Activated CD8-positive, alpha-beta T cell treated with anti-CD3 and anti-CD28 coated beads for 36 hours (primary cell): ENCODE results near the gene ANKRD33B. TPM values are rescaled to one million over a fixed set of nuclear protein-coding genes. Genes with fewer than 3 reads are reported as not detected.
"Not testable (repeated sequence)": the region's sequence is repeated elsewhere in the genome, so short reads cannot be mapped to it uniquely, and the experiment has no call there.

Experiments
- ATAC-seq: fragments of 200-7000 bp; cut with Tn5 transposase; one replicate; pipeline ENCODE4 v1.10.0; 2021; ENCODE audit warnings: mild to moderate bottlenecking, moderate library complexity
- CTCF ChIA-PET: fragments of 350-600 bp; sonication (Branson Sonifier 250); formaldehyde crosslinking; loops from one replicate; lab custom pipeline; 2021; ENCODE audit warnings: antibody characterized with exemption; lab: Charles Lee
- POLR2A ChIA-PET: fragments of 350-600 bp; sonication (Branson Sonifier 250); formaldehyde crosslinking; loops from one replicate; lab custom pipeline; 2021; ENCODE audit warnings: antibody characterized with exemption; lab: Charles Lee
- DNase-seq: peaks from one replicate; pipeline ENCODE4 v3.0.0-alpha.2; 2020
- H3K27ac Mint-ChIP-seq: one replicate; pipeline ENCODE4 v1.8.0; 2021; ENCODE audit warnings: mild to moderate bottlenecking, mixed read lengths
- H3K27me3 Mint-ChIP-seq: one replicate; pipeline ENCODE4 v1.8.0; 2021; ENCODE audit warnings: mixed read lengths
- H3K36me3 Mint-ChIP-seq: one replicate; pipeline ENCODE4 v1.8.0; 2021; ENCODE audit warnings: low read depth, mixed read lengths
- H3K4me1 Mint-ChIP-seq: one replicate; pipeline ENCODE4 v1.8.0; 2021; ENCODE audit warnings: low read depth, mixed read lengths
- H3K4me3 Mint-ChIP-seq: one replicate; pipeline ENCODE4 v1.8.0; 2021; ENCODE audit warnings: mild to moderate bottlenecking, moderate library complexity, mixed read lengths
- H3K9me3 Mint-ChIP-seq: one replicate; pipeline ENCODE4 v1.8.0; 2021; ENCODE audit warnings: mixed read lengths
- CTCF ChIP-seq: fragments of 200-600 bp; IDR thresholded peaks from one replicate; pipeline ENCODE4 v1.8.0; 2022; ENCODE audit warnings: antibody characterized with exemption, mild to moderate bottlenecking
- intact Hi-C: fragments of 100-400 bp; cut with micrococcal nuclease; formaldehyde crosslinking; loops from one replicate; pipeline ENCODE4 v1.10.0; 2022
- total RNA-seq, 2 experiments: library from RNA; stranded (reverse); gene quantifications; one replicate each; pipeline ENCODE4 v1.2.3, GENCODE V29; 2021

The ANKRD33B gene
- total RNA-seq, 2 experiments from 2014 or later: 13.6 to 13.8 TPM

- ATAC-seq: no peak
- Mint-ChIP-seq H3K9me3 (peaks cover 6% of the 10 kb centered on the region), H3K36me3 (peaks cover 5% of the 10 kb centered on the region), H3K4me3 (no peak overlapping the region), H3K4me1 (peaks cover 29% of the 10 kb centered on the region), H3K27me3 (peaks cover 15% of the 10 kb centered on the region), H3K27ac (no peak overlapping the region)
- ChIA-PET CTCF (no interaction called here), POLR2A (no interaction called here)
- intact Hi-C loops: loop anchor here (5.0 kb wide), 1 partner anchor 38 kb away; no protein-coding TSS in a partner anchor
- DNase-seq: no peak
- no peak for TF ChIP-seq CTCF
Measured at GRCh38 chr5:10604975-10605374, 41.1 kb downstream of the ANKRD33B start.

- H3K4me1 Mint-ChIP-seq: peaks cover 20% of the 10 kb centered on the region
- H3K4me3 Mint-ChIP-seq, H3K9me3 Mint-ChIP-seq, H3K36me3 Mint-ChIP-seq, H3K27ac Mint-ChIP-seq, POLR2A ChIA-PET, ATAC-seq, DNase-seq: not testable (repeated sequence)
- H3K27me3 Mint-ChIP-seq: peaks cover 17% of the 10 kb centered on the region
- CTCF ChIA-PET: interaction anchor here (2.8 kb wide), 1 partner anchor 21 kb away, joined by 20 read pairs; no protein-coding TSS in a partner anchor
- intact Hi-C loops: loop anchor here (5.0 kb wide), 1 partner anchor 39 kb away; no protein-coding TSS in a partner anchor
Measured at GRCh38 chr5:10606632-10607022, 42.8 kb downstream of the ANKRD33B start.

- POLR2A ChIA-PET: interaction anchor here (0.8 to 1.4 kb wide), 3 partner anchors 9 to 31 kb away, joined by 3 to 7 read pairs (median 3); no protein-coding TSS in a partner anchor
- H3K36me3 Mint-ChIP-seq: no peaks in the 10 kb centered on the region
Measured at GRCh38 chr5:10607023-10607665, 43.3 kb downstream of the ANKRD33B start.

GRCh38 chr5:10607666-10608073, 43.8 kb downstream of the ANKRD33B start:
- peaks cover 18% of the 10 kb centered on the region for H3K4me1 Mint-ChIP-seq
- no peaks in the 10 kb centered on the region for H3K9me3 Mint-ChIP-seq
- CTCF ChIA-PET: interaction anchor here (0.6 to 2.8 kb wide), 3 partner anchors 13 to 31 kb away, joined by 3 to 20 read pairs (median 4); no protein-coding TSS in a partner anchor
- no peak for TF ChIP-seq CTCF
- no peak overlapping the region for H3K27ac Mint-ChIP-seq
- no peak overlapping the region for H3K4me3 Mint-ChIP-seq
- H3K27me3 Mint-ChIP-seq: peaks cover 17% of the 10 kb centered on the region
- intact Hi-C loops: loop anchor here (5.0 kb wide), 1 partner anchor 40 kb away; no protein-coding TSS in a partner anchor
- POLR2A ChIA-PET: interaction anchor here (0.8 to 1.4 kb wide), 3 partner anchors 8 to 32 kb away, joined by 3 to 7 read pairs (median 3); no protein-coding TSS in a partner anchor
- ATAC-seq (peak; percentile 31), DNase-seq (peak; percentile 29)
- H3K36me3 Mint-ChIP-seq: no peaks in the 10 kb centered on the region

More at GRCh38 chr5:10607023-10607665, 43.3 kb downstream of the ANKRD33B start:
- peak; percentile 45 for DNase-seq
- peaks cover 18% of the 10 kb centered on the region for H3K4me1 Mint-ChIP-seq
- intact Hi-C loops: loop anchor here (5.0 kb wide), 1 partner anchor 40 kb away; no protein-coding TSS in a partner anchor
- no peak for TF ChIP-seq CTCF
- peaks cover 17% of the 10 kb centered on the region for H3K27me3 Mint-ChIP-seq
- no peaks in the 10 kb centered on the region for H3K9me3 Mint-ChIP-seq
- peak overlapping the region; percentile 64 for H3K27ac Mint-ChIP-seq
- ATAC-seq: peak; percentile 80
- no peak overlapping the region for H3K4me3 Mint-ChIP-seq
- CTCF ChIA-PET: interaction anchor here (0.6 to 2.8 kb wide), 3 partner anchors 14 to 31 kb away, joined by 3 to 20 read pairs (median 4); no protein-coding TSS in a partner anchor

GRCh38 chr5:10608081-10608480, 44.2 kb downstream of the ANKRD33B start:
- not testable (repeated sequence) for ATAC-seq
- intact Hi-C loops: loop anchor here (5.0 kb wide), 1 partner anchor 41 kb away; no protein-coding TSS in a partner anchor

More at GRCh38 chr5:10608081-10608480, 44.2 kb downstream of the ANKRD33B start:
- H3K36me3 Mint-ChIP-seq, H3K9me3 Mint-ChIP-seq, H3K4me3 Mint-ChIP-seq, H3K27ac Mint-ChIP-seq, DNase-seq: not testable (repeated sequence)
- POLR2A ChIA-PET: interaction anchor here (0.8 to 1.4 kb wide), 3 partner anchors 8 to 32 kb away, joined by 3 to 7 read pairs (median 3); no protein-coding TSS in a partner anchor
- peaks cover 18% of the 10 kb centered on the region for H3K4me1 Mint-ChIP-seq
- H3K27me3 Mint-ChIP-seq: peaks cover 17% of the 10 kb centered on the region
- CTCF ChIA-PET: interaction anchor here (0.8 to 2.8 kb wide), 3 partner anchors 19 to 156 kb away, joined by 3 to 20 read pairs (median 4); no protein-coding TSS in a partner anchor
